Panc1 (cell line): ENCODE data around the gene KCNQ2. TPM values are rescaled to one million over a fixed set of nuclear protein-coding genes. Genes with fewer than 3 reads are reported as not detected.

Source experiments
- ATAC-seq: fragments of 200-7000 bp; cut with Tn5 transposase; 2 replicates; pipeline ENCODE4 v1.9.1; 2020; ENCODE audit warnings: mild to moderate bottlenecking, moderate library complexity
- BruUV-seq: library from RNA; stranded (reverse); fragments of 400-500 nt; replicated peaks from 2 replicates; lab custom pipeline; 2021; lab: Mats Ljungman, UMichigan
- CTCF ChIA-PET: fragments of 300-600 bp; sonication (Branson Sonifier 250); formaldehyde crosslinking; loops from one replicate; lab custom pipeline; 2022; ENCODE audit warnings: antibody characterized with exemption; lab: Charles Lee
- POLR2A ChIA-PET: fragments of 300-600 bp; sonication (Branson Sonifier 250); formaldehyde crosslinking; loops from one replicate; lab custom pipeline; 2022; ENCODE audit warnings: antibody characterized with exemption; lab: Charles Lee
- DNase-seq: peaks from one replicate; pipeline ENCODE4 v3.0.0-alpha.2; 2010; ENCODE audit warnings: low read depth, low spot score
- H3K27ac ChIP-seq: 2 replicates; pipeline ENCODE4 v1.5.1; 2011; ENCODE audit warnings: mild to moderate bottlenecking, low read length, inconsistent platforms
- H3K27me3 ChIP-seq: fragments of 200-500 bp; sonication (Bioruptor generic); 2 replicates; pipeline ENCODE4 v1.6.0; 2014; ENCODE audit warnings: low read length, inconsistent platforms; ENCODE audit not compliant: control insufficient read depth, insufficient read depth
- H3K36me3 ChIP-seq: fragments of 200-500 bp; sonication (Bioruptor generic); 2 replicates; pipeline ENCODE4 v1.5.1; 2014; ENCODE audit warnings: inconsistent platforms, mild to moderate bottlenecking, low read length, moderate library complexity; ENCODE audit not compliant: control insufficient read depth, insufficient read depth
- H3K4me1 ChIP-seq: 2 replicates; pipeline ENCODE4 v1.5.1; 2011; ENCODE audit warnings: inconsistent platforms, mild to moderate bottlenecking, low read length, moderate library complexity; ENCODE audit not compliant: control insufficient read depth, insufficient read depth
- H3K4me3 ChIP-seq, 2 experiments: 2 replicates each; pipeline ENCODE4 v1.5.1; 2011 to 2012; ENCODE audit warnings: low read depth in 2 of 2, low read length in 2 of 2, mild to moderate bottlenecking in 2 of 2, inconsistent platforms in 1 of 2, moderate library complexity in 1 of 2
- H3K9me3 ChIP-seq: fragments of 200-500 bp; sonication (Bioruptor generic); 2 replicates; pipeline ENCODE4 v1.5.1; 2014; ENCODE audit warnings: low read depth, mild to moderate bottlenecking, inconsistent platforms, low read length, moderate library complexity; ENCODE audit not compliant: control insufficient read depth, insufficient read depth
- POLR2AphosphoS5 ChIP-seq: IDR thresholded peaks from 2 replicates; pipeline ENCODE4 v1.6.1; 2012; ENCODE audit warnings: mild to moderate bottlenecking, low read depth, low read length, moderate library complexity
- SIN3A ChIP-seq: IDR thresholded peaks from 2 replicates; pipeline ENCODE4 v1.6.1; 2012; ENCODE audit warnings: low read depth, mild to moderate bottlenecking, low read length, moderate library complexity, borderline replicate concordance; ENCODE audit not compliant: insufficient read depth
- TCF7L2 ChIP-seq: IDR thresholded peaks from 2 replicates; pipeline ENCODE4 v1.6.1; 2011; ENCODE audit warnings: mild to moderate bottlenecking, low read depth, low read length, inconsistent platforms
- in situ Hi-C: cut with HindIII; loops from 2 replicates; pipeline ENCODE4 v1.10.0; 2016; ENCODE audit warnings: low sequenced_read_pairs, low pct_unique_long_range_greater_than_20kb
- intact Hi-C: fragments of 100-400 bp; cut with micrococcal nuclease; formaldehyde crosslinking; loops from one replicate; pipeline ENCODE4 v1.10.0; 2022; ENCODE audit not compliant: unreplicated experiment
- total RNA-seq: library from RNA; stranded (reverse); gene quantifications from one replicate; pipeline ENCODE4 v1.2.1, GENCODE V29; 2021; ENCODE audit not compliant: unreplicated experiment
- TF ChIP-seq, protein P1 (sequence below), 2 experiments: IDR thresholded peaks; 2 replicates each; pipeline ENCODE4 v1.6.1; 2011 to 2012; ENCODE audit warnings: low read depth in 2 of 2, control low read depth in 1 of 2, low read length in 1 of 2, mild to moderate bottlenecking in 1 of 2, moderate library complexity in 1 of 2; ENCODE audit not compliant: insufficient read depth in 1 of 2
- TF ChIP-seq, protein P2 (sequence below): fragments of 450-650 bp; IDR thresholded peaks from 2 replicates; pipeline ENCODE4 v1.5.1; 2017; ENCODE audit warnings: mild to moderate bottlenecking

Gene KCNQ2
- total RNA-seq, 1 experiment from 2014 or later = 19.4 TPM

DNA sequence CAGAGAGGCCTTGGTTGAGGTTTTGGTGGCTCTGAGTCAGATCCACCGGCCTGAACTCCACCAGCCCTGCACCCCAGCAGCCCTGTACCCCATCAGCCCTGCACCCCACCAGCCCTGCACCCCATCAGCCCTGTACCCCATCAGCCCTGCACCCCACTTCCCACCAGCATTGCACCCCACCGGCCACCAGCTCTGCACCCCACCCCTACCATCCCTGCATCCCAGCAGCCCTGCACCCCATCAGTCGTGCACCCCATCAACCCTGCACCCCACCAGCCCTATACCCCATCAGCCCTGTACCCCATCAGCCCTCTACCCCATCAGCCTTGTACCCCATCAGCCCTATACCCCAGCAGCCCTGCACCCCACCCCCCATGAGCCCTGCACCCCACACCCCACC lies 97.0 kb downstream of the KCNQ2 start:
- no peaks in the 10 kb centered on the region; the same call in 1 of the 2 replicates for H3K4me1 ChIP-seq
- ChIA-PET POLR2A (no interaction called here), CTCF (no interaction called here)
- H3K36me3 ChIP-seq = no peaks in the 10 kb centered on the region
- in situ Hi-C loops (loop anchor here (25.0 kb wide), 1 partner anchor 88 kb away; the partner anchor contains the start of gene COL20A1), intact Hi-C loops (no loop called here)
- no peak for ATAC-seq
- no peaks in the 10 kb centered on the region for H3K9me3 ChIP-seq
- no peak overlapping the region for H3K4me3 ChIP-seq
- BruUV-seq = no TSS peak
- TF ChIP-seq, protein P1, sequence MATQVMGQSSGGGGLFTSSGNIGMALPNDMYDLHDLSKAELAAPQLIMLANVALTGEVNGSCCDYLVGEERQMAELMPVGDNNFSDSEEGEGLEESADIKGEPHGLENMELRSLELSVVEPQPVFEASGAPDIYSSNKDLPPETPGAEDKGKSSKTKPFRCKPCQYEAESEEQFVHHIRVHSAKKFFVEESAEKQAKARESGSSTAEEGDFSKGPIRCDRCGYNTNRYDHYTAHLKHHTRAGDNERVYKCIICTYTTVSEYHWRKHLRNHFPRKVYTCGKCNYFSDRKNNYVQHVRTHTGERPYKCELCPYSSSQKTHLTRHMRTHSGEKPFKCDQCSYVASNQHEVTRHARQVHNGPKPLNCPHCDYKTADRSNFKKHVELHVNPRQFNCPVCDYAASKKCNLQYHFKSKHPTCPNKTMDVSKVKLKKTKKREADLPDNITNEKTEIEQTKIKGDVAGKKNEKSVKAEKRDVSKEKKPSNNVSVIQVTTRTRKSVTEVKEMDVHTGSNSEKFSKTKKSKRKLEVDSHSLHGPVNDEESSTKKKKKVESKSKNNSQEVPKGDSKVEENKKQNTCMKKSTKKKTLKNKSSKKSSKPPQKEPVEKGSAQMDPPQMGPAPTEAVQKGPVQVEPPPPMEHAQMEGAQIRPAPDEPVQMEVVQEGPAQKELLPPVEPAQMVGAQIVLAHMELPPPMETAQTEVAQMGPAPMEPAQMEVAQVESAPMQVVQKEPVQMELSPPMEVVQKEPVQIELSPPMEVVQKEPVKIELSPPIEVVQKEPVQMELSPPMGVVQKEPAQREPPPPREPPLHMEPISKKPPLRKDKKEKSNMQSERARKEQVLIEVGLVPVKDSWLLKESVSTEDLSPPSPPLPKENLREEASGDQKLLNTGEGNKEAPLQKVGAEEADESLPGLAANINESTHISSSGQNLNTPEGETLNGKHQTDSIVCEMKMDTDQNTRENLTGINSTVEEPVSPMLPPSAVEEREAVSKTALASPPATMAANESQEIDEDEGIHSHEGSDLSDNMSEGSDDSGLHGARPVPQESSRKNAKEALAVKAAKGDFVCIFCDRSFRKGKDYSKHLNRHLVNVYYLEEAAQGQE (IDR thresholded peaks at IDR 0.05; ENCODE audit: insufficient read depth in 1 of 2, low read depth in 2 of 2, low read length in 1 of 2) = no peak
- TF ChIP-seq SIN3A = no peak
- TF ChIP-seq, protein P2, sequence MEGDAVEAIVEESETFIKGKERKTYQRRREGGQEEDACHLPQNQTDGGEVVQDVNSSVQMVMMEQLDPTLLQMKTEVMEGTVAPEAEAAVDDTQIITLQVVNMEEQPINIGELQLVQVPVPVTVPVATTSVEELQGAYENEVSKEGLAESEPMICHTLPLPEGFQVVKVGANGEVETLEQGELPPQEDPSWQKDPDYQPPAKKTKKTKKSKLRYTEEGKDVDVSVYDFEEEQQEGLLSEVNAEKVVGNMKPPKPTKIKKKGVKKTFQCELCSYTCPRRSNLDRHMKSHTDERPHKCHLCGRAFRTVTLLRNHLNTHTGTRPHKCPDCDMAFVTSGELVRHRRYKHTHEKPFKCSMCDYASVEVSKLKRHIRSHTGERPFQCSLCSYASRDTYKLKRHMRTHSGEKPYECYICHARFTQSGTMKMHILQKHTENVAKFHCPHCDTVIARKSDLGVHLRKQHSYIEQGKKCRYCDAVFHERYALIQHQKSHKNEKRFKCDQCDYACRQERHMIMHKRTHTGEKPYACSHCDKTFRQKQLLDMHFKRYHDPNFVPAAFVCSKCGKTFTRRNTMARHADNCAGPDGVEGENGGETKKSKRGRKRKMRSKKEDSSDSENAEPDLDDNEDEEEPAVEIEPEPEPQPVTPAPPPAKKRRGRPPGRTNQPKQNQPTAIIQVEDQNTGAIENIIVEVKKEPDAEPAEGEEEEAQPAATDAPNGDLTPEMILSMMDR = no peak
- no peak for TF ChIP-seq TCF7L2
- no peak for TF ChIP-seq POLR2AphosphoS5
- H3K27me3 ChIP-seq = no peaks in the 10 kb centered on the region
- no peak for DNase-seq
- no peak overlapping the region for H3K27ac ChIP-seq

DNA sequence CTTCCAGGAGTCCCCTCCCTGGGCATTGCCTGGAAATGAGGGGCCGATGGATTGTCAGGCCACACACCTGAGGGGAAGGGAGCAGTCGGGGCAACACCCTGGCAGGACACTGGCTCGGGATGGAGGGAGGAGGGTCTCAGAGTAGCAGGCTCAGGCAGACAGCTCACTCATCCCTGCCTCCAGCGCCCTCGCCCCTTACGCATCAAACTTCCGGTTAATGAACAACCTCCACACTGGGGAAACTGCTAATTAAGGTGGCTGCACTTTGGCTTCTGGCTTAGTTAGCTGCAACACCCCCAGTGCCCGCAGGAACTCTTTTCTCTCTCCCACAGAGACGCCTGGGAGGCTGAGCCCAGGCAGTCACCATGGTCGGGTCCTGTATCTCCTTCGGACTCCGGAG lies 98.0 kb downstream of the KCNQ2 start:
- in situ Hi-C loops (no loop called here), intact Hi-C loops (no loop called here)
- ChIA-PET CTCF (no interaction called here), POLR2A (no interaction called here)
- BruUV-seq = no TSS peak
- Histone ChIP-seq H3K27me3 (no peaks in the 10 kb centered on the region), H3K9me3 (no peaks in the 10 kb centered on the region), H3K27ac (no peak overlapping the region), H3K36me3 (no peaks in the 10 kb centered on the region), H3K4me3 (no peak overlapping the region), H3K4me1 (no peaks in the 10 kb centered on the region; the same call in 1 of the 2 replicates)
- no peak for TF ChIP-seq SIN3A
- no peak for TF ChIP-seq POLR2AphosphoS5
- TF ChIP-seq, protein P2 = no peak
- no peak for TF ChIP-seq TCF7L2
- TF ChIP-seq, protein P1 (IDR thresholded peaks at IDR 0.05; ENCODE audit: insufficient read depth in 1 of 2, low read depth in 2 of 2, low read length in 1 of 2) = no peak
- DNase-seq (no peak), ATAC-seq (no peak)
